NCI-H1694 (cell line): Measurements from ENCODE around the gene IFNAR2.
"Not testable (repeated sequence)": the region's sequence is repeated elsewhere in the genome, so short reads cannot be mapped to it uniquely, and the experiment has no call there.

Experiments used
- DNase-seq: peaks from one replicate; lab custom pipeline; 2025; lab: John Stamatoyannopoulos, UW

Gene IFNAR2

DNA sequence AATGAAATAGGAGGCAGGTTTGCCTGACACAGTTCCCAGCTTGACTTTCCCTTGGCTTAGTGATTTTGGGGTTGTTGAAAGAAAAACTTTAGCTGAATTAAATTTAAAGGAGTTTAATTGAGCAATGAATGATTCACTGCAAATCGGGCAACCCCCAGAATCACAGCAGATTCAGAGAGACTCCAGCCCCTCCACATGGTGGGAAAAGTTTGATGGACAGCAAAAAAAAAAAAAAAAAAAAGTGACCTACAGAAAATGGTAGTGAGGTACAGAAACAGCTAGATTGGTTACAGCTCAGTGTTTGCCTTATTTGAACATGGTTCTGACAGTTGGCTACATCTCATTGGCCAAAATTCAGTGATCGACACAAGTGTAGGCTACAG is 12.6 kb upstream of the IFNAR2 start:
- no peak for DNase-seq

DNA sequence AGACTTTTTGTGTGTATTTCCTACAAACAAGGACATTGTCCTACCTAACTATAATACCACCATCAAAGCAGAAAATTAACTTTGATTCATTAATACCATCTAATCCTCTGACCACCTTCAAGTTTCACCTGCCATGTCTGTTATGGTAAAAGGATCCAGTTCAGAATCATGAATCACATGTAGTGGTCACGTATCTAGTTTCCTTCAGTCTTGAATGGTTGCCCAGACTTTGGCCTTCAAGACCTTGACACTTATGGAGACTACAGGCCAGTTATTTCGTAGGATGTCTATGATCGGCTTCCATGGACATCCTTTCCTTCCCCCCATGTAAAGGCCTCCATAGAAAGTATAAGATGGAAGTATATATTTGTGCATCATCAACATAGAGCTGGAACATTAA is 10.4 kb upstream of the IFNAR2 start:
- DNase-seq, result no peak

DNA sequence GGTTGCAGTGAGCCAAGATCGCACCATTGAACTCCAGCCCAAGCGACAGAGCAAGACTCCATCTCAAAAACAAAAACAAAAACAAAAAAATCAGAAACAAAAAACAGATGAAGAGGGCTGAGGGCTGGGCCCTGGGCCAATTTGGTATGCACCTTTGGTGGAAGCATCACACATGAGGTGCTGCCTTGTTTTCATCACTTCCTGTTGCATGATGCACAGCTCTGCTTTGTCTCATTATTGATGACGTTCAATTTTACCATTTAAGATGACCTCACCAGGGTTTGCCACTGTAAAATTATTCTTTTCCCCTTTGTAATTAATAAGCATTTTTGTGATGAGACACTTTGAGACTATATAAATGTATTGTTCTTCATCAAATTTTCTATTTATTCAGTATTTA is 9.8 kb upstream of the IFNAR2 start:
- DNase-seq, result no peak

DNA sequence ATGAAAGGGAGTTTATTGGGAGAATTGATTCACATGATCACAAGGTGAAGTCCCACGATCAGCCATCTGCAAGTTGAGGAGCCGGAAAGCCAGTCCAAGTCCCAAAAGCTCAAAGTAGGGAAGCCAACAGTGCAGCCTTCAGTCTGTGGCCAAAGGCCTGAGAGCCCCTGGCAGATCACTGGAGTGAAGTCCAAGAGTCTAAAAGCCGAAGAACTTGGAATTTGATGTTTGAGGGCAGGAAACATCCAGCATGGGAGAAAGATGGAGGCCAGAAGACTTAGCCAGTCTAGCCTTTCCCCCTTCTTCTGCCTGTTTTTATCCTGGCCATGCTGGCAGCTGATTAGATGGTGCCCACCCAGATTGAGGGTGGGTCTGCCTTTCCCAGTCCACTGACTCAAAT is 4.4 kb upstream of the IFNAR2 start:
- DNase-seq, result not testable (repeated sequence)

DNA sequence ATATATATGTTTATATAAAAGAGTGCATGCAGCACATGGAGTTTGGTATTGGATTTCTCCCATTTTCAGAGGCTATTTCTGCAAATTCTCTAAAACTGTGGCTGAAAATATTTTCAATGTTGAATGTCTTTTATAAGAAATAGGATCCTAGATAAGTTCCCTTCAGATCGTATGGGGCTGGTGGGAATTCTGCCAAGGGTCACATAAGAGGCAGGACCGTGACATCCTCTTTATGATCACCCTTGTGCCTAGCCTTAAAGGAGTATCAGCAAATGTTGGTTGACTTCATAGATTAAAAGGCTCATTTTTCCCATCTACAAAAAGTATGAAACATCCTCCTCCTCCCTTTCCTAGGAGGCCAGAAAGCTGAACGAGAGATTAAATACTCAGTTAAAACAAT is 1.3 kb upstream of the IFNAR2 start:
- no peak for DNase-seq

DNA sequence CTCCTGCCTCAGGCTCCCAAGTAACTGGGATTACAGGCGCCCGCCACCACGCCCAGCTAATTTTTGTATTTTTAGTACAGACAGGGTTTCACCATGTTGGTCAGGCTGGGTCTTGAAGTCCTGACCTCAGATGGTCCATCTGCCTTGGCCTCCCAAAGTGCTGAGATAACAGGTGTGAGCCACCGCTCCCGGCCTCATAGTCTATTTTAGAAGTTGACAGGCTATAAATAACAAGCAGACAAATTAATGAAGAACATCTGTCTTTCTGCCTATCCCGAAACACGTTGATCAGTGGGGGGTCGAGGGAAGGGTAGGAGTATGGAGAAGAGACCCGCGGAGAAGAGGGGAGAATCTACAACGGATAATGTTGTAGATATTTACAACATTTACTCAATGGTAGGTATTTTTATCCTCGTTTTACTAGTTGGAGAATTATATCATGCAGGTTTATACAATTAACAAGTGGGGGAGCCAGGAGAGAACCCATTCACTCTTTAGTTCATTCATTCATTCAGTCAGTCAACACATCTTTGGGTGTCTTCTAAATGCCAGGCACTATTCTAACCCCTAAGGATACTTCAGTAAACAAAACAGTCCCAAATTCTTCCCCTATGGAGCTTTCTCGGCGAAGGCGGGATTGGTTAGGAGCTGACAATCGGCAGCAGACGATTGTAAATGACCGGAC is 497 bp upstream of the IFNAR2 start:
- no peak for DNase-seq

DNA sequence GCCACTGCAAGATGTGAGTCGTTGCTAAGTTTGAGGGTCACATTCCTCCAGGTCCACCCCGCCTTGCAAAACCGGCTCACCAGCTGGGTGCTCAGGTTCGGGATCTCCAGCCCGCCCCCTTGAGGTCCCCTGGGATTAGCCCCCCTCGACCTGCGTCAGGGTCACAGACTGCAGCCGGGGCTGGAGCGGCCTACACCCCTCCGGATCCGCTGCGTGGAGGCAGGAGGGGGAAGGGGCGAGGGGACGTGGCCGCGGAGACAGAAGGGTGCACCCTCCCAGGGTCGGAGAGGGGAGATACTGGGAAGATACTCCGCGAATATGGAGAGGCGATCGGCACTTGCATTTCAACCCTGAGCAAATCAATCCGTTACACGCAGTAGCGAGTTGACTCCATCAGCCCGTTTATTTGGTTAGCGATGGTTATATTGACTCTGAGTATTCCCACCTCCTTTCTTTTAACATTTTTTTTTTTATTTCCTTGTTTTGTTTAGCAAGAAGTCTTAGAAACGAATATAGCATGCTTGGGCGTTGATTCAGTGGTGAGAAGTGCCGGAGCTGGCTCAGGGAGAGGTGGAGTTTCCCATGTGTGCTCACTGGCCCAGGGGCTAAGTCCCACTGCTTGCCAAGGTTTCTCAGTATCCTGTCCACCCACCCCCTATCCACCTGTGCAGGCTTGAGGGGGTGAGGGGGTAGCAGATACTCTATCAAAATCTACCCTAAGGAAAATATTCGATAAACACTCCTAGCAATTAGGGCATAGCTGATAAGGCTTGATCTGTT is 997 bp downstream of the IFNAR2 start:
- DNase-seq, result no peak

DNA sequence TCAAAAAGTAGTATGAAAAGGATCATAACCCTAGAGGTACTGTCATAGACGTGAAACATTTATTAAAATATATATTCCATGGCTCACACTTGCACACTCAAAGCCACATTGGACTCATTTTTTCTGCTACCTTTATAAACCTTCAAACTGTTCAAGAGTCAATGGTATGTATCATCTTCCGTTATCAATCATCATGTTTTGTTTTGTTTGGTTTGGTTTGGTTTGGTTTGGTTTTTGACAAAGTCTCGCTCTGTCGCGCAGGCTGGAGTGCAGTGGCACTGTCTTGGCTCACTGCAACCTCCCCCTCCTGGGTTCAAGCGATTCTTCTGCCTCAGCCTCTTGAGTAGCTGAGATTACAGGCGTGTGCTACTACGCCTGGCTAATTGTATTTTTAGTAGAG is 1.8 kb downstream of the IFNAR2 start:
- no peak for DNase-seq

DNA sequence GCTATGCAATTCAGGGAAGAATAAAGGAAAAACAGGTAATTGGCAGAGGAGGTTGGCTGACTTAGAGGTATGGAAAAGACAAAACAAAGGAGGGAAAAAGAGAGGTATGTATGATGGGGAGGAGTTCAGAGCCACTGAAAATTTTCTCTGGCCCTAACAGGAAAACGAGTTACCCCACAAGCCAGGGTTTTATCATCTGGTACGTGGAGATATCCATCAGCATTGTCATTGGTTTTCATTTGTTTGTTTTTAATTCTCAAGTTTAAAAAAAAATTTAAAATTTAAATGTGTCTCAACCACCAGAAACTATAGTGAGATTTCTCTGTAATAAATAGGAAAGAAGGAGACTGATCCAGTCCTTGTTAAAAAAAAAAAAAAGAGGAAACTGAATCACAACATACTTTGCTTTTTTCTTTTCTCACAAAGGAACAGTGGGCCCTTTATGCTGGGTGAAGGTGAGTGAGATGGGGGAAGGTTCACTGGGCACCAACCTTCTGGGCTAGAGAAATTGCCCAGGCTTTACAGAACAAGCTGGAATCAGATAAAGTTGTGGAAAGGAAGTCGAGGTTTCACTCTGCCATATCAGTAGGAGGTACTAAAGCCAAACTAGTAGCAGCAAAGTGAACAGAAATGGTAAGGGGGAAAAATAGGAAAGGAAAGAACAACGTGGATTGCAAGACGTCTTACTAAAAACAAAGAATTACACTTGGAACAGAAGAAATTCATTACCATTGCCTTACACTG is 2.7 kb downstream of the IFNAR2 start:
- no peak for DNase-seq

DNA sequence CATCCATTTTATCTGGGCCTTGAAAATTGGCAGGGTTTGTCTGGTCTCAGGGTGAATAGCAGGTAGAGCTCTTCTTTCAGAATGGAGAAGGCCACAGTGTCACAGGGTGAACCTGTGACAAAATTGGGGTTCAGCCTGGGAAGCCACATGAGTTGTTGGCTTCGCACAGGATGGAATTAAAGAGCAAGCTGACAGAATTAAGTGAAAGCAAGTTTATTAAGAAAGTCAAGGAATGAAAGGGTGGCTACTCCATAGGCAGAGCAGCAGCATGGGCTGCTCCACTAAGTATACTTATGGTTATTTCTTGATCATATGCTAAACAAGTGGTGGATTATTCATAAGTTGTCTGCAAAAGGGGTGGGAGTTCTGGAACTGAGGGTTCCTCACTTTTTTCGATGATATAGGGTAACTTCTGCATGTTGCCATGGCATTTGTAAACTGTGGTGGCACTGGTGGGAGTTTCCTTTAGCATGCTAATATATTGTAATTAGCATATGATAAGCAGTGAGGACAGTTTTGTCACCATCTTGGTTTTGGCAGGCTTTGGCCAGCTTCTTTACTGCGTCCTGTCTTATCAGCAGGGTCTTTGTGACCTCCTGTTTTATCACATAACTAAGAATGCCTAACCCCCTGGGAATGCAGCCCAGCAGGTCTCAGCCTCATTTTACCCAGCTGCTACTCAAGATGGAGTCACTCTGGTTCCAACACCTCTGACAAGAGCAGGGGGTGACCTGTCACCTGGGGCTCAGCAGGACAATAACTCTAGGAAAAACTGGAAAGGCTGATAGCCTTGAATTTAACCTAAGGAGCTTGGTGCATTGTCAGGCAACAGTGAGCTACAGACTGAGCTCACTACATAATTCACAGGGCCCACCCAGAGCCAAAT is 5.1 kb downstream of the IFNAR2 start:
- no peak for DNase-seq

DNA sequence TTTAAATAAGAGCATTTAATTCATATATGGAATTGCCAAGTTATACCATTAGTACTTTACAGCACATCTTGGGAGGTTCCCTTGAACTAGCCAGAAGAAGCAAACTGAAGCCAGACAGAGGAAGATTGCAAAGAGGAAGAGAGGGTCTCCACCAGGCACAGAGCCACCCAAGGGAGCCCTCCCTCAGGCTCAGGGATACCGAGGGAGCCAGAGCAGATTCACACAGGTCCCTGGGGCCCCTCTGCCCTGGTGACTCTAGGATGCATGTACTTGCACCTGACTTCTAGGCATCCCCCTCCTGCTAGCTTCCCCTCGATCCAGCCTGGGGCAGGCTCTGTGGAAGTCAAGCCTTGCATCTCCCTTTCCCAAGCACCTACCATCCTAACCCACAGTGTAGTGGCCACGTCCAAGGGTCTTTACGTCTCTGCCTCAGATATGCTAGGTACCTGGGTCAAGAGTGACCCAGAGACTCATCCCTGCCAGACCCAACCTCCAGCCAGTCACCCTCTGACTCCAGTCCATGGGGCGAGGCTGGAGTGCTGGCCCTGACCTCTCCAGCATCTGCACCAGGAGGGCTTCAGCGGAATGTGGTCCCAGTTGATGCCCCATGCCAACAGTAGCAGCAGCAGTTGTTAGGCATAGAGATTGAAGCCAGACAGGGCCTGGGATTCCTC is 6.4 kb downstream of the IFNAR2 start:
- DNase-seq, result no peak

DNA sequence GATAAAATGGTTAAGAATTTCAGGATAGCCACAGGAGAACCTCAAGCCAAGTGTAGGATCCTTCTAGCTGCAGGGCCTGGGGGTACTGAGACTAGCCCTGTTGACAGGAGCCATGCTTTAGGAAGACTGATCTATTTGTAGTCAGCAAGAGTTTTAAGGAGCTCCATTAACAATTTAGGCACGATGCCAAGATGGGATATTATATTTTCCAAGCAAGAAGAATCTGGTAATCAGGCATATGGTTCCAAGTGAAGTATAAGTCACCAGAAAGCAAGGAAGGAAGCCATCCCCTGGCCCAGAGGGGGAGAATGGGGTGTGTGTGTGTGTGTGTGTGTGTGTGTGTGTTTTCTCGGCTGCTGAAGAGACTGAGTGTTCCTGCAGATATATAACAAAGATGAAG is 7.0 kb downstream of the IFNAR2 start:
- DNase-seq, result no peak

DNA sequence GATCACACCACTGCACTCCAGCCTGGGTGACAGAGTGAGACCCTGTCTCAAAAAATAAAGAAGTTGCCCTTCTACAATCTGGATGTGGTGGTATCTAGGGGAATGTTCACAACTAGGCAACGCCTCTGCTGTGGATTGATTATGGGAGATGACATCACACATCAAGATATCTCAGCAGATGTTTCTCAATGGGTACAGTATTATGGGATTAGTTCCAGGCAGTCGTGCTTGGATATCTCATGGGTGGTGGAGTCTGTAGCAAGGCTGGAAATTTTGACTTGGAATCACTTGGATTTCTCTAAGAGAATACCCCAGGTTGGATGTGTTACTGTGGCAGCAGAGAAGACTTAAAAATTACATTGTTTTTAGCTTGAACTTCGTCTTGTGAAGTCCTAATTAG is 7.7 kb downstream of the IFNAR2 start:
- no peak for DNase-seq

DNA sequence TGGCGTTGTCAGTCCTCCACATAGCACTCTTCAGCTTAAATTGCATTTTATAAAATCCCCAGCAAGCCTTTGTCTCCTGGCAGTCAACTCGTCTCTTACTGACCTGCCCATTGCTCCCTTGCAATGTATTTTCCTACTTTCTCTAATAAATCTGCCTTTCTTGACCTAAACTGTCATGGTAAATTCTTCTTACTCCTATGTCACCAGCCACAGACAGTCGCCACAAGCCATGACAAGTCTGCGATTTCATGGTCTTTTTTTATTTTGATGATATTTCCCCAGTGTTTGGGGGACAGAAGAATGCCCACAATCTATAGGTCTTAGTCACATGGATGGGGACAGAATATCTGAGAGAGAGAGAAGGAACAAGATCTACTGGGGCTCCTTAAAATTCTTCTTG is 8.4 kb downstream of the IFNAR2 start:
- no peak for DNase-seq

DNA sequence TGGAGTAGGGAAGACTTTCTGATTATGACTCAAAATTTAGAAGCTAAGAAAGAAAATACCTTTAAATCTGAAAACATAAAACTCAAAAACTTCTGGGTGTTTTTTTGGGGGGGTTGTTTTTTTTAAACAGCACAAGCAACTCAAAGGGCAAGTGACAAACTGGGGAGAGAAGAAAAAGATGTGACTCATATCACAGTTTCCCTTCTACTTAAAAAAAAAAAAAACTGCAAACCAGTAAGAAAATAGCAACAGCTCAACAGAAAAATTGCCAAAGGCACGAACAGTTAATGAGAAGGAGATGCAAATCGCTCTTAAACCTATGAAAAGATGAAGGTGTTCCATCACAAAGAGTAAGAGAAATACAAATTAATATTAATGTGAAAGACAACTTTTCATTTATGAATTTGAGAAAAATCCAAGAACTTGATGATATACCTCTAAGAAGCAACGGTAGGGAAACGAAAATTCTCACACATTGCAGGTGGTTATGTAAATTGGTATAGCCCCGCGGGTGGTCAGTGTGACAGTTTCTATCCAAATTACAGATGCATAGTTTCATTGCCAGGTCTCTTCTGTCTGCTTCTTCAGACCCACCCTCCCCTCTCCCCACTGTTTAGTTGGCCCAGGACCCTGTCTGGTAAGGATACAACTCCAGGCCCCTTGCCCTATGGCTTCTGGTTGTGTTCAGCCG is 9.0 kb downstream of the IFNAR2 start:
- DNase-seq, result no peak

DNA sequence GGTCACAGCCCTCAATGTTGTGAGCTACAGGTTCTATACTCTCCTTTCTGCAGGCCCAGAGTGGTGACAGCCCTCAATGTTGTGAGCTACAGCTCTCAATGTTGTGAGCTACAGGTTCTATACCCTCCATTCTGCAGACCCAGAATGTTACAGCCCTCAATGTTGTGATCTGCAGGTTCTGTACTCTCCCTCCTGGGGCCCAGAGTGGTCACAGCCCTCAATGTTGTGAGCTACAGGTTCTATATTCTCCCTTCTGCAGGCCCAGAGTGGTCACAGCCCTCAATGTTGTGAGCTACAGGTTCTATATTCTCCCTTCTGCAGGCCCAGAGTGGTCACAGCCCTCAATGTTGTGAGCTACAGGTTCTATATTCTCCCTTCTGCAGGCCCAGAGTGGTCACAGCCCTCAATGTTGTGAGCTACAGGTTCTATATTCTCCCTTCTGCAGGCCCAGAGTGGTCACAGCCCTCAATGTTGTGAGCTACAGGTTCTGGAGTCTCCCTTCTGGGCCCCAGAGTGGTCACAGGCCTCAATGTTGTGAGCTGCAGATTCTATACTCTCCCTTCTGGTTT is 9.9 kb downstream of the IFNAR2 start:
- not testable (repeated sequence) for DNase-seq

DNA sequence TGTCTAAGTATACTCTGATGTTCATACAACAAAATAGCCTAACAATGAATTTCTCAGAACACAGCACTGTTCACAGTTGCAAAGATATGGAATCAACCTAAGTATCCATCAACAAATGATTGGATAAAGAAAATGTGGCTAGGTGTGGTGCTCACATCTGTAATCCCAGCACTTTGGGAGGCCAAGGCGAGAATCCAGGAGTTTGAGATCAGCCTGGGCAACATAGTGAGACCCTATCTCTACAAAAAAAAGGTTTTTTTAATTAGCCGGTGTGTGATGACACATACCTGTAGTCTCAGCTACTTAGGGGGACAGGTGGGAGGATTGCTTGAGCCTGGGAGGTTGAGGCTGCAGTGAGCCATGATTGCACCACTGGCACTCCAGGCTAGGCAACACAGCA is 10.7 kb downstream of the IFNAR2 start:
- DNase-seq, result no peak

DNA sequence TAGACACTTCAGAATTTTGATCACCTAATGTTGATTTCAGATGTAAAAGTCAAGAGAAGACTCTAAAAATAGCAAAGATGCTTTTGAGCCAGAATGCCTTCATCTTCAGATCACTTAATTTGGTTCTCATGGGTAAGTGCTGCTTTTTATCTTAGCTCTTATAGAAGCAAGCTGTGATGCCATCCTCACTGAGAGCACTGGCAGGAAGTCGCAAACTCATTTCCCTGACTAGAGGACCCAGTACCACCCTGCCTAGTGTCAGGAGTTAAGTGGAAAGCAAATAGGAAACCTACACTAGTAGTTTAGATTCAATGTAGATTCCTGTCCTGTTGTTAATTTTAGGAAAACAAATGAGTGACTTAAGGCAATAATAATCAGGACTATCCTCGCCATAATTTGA is 12.1 kb downstream of the IFNAR2 start:
- DNase-seq, result no peak

DNA sequence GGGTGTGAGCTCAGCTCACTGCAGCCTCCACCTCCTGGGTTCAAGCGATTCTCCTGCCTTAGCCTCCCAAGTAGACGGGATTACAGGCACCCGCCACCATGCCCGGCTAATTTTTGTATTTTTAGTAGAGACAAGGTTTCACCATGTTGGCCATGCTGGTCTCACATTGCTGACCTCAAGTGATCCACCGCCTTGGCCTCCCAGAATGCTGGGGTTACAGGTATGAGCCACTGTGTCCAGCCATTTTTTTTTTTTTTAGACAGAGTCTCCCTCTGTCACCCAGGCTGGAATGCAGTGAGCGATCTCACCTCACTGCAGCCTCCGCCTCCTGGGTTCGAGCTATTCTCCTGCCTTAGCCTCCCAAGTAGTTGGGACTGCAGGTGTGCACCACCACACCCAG is 13.1 kb downstream of the IFNAR2 start:
- not testable (repeated sequence) for DNase-seq

DNA sequence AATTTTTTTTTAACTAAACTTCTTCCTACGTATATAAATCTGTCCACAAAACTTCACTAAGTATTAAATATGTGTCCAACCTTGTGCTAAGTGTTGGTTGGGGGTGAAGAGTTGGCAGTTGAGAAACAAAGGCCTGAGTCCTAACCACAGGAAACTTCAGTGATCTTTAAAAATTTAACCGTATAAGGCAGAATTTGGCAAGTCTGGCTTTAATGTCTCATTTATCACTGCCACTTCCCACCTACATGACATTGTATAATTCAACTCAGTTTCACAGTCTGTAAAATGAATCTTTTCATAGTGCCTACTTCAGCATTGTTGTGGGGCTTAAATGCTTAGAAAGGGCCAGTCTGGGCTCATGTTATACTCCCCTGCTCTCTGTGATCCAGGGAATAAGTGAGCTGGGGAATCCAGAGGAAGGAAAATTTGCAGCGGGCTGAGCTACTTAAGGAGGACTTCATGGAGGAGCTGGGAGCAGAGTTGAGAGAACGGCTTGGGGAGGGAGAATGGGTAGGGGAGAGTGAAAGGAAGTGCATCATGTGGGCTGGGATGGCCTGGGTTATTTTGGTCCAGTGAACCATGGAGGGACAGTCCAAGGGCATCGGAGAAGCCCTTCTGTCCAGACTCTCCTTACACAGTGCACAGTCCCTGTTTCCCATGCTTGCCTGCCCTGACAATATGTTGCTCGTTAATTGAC is 14.5 kb downstream of the IFNAR2 start:
- DNase-seq, result no peak
